AG09319 (cell line): Measurements from ENCODE around the gene C9orf78.

ENCODE experiments used
- DNase-seq: peaks from one replicate; pipeline ENCODE4 v3.0.0-alpha.2; 2010; ENCODE audit warnings: low read depth; ENCODE audit errors: extremely low read depth
- TF ChIP-seq, protein P1 (sequence below): IDR thresholded peaks from 2 replicates; pipeline ENCODE4 v1.5.1; 2011; ENCODE audit warnings: low read depth, mild to moderate bottlenecking, inconsistent platforms, low read length, moderate library complexity

C9orf78 gene

DNA sequence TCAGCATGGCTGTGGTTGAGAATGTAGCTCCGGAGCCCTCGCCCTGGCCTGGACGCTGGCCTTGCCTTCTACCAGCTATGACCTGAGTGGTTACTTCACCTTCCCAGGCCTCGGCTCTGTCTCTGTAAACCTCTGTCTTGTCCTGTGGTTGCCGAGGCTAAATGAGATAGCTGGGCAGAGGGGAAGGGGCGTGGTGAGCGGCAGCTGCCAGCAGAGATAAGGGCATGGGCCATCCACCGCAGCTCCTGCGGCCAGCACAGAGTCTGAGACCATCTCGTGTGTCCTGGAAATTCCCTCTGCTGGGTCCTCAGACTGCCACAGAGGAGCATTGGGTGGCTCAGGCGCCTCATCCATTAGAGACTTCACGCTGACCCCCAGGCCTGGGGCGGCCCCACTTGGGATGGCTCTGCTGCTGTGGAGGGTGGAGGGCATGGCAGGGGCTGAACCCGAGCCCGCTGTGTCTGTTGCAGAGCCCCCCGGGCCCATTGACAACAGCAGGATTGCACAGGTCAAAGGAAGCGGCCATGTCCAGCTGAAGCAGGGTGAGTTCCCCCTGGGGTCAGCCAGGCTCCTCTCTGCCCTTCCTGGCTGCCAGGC lies 44.1 kb upstream of the C9orf78 start:
- TF ChIP-seq, protein P1, sequence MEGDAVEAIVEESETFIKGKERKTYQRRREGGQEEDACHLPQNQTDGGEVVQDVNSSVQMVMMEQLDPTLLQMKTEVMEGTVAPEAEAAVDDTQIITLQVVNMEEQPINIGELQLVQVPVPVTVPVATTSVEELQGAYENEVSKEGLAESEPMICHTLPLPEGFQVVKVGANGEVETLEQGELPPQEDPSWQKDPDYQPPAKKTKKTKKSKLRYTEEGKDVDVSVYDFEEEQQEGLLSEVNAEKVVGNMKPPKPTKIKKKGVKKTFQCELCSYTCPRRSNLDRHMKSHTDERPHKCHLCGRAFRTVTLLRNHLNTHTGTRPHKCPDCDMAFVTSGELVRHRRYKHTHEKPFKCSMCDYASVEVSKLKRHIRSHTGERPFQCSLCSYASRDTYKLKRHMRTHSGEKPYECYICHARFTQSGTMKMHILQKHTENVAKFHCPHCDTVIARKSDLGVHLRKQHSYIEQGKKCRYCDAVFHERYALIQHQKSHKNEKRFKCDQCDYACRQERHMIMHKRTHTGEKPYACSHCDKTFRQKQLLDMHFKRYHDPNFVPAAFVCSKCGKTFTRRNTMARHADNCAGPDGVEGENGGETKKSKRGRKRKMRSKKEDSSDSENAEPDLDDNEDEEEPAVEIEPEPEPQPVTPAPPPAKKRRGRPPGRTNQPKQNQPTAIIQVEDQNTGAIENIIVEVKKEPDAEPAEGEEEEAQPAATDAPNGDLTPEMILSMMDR = no peak
- DNase-seq = no peak

DNA sequence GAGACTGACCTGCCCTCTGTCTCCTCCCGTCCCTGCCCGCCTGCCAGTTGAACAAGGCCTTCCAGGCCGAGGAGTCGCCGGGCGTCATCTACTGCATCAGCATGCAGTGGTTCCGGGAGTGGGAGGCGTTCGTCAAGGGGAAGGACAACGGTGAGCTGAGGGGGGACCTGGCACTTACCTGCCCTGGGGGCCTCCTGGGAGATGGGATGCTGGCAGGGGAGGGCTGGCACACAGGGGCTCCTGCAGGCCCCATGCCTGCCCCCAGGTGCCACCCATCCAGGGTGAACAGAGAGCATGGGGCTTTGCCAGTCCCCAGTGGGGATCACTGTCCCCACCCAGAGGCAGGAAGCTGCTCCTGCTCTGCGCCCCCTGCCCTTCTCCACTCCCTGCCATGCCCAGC lies 43.2 kb upstream of the C9orf78 start:
- no peak for DNase-seq
- TF ChIP-seq, protein P1 = no peak

DNA sequence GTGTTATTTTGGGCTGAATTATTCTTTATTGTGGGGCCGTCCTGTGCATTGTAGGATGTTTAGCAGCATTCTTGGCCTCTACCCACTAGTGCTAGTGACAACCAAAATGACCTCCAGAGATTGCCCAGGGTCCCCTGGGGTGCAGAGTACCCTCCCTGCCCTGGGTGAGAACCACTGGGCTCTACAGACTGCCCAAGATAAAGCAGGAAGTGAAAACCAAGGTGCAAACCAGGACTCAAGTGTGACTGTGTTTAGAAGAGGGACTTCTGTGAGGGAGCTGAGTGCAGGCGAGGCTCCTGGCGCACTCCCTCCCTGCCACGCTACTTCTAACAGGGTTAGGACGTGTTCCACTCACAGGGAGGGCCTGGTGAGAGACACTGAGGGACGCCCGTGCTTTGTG lies 41.7 kb upstream of the C9orf78 start:
- no peak for DNase-seq
- TF ChIP-seq, protein P1 = no peak

DNA sequence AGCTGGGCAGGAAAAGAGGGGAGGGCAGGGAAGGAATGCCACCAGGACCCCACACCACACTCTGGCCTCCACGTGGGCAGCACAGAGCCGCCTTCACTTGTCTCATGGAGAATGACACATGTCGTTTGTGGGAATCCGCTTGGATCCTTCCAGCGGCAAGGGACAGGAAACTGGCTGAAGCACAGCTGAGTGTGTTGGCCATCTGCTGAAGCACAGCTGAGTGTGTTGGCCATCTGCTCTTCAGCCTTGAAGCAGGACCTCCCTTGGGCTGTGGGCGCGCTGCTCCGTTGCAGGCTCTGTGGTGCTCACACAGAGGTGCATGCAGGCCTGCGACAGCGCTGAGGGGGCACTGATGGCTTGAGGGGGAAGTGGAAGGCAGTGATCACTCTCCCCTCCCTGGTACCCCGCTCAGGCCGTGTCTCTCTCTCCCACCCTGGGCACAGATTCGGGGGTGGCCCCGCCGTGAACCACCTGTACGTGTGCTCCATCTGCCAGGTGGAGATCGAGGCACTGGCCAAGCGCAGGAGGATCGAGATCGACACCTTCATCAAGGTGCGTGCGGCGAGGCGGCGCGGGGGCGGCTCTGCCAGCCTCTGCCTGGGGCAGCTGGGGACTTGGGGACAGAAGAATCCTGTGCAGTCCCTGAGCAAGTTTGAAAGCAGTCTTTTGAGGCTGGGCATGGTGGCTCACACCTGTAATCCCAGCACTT lies 40.8 kb upstream of the C9orf78 start:
- TF ChIP-seq, protein P1 = no peak

DNA sequence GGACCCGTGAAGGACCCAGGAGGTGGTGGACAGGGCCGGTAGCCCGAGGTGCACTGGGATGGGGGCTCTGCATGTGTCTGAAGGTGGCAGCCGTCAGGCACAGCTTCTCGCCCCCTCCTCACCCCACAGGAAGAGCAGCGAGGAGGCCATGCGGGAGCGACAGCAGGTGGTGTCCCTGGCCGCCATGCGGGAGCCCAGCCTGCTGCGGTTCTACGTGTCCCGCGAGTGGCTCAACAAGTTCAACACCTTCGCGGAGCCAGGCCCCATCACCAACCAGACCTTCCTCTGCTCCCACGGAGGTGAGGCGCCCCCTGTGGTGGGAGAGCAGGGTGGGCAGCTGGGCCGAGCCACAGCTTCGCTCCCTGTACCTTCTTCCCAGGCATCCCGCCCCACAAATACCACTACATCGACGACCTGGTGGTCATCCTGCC lies 40.1 kb upstream of the C9orf78 start:
- no peak for DNase-seq
- TF ChIP-seq, protein P1 = no peak; the same call in none of the 2 replicates

More for the DNA sequence above, 40.8 kb upstream of the C9orf78 start:
- no peak for DNase-seq

DNA sequence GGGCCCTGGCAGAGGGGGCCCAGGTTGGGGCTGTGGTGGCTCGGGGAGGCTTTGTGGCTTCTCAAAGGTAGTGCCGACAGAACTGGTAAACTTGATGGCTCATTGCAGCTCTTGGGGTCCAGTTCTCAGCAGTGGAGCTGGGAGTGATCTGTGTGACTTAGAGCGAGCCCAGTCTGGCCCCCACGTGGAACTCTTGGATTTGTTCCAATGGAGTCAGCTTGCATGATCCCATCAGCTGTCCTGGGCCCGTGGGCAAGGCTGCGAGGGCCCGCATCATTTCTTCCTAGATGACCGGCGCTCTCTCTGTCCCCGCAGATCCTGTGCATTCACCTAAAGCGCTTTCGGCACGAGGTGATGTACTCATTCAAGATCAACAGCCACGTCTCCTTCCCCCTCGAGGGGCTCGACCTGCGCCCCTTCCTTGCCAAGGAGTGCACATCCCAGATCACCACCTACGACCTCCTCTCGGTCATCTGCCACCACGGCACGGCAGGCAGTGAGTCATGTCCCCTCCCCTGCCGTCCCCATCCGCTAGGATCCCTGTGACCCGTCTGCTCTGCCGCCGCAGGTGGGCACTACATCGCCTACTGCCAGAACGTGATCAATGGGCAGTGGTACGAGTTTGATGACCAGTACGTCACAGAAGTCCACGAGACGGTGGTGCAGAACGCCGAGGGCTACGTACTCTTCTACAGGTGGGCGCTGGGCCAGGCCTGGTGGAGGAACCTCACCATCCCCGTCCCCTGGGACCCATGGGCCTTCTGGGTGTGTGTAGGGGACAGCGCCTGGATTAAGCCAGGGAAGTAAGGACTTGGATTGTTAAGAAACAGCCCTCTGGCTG lies 39.4 kb upstream of the C9orf78 start:
- TF ChIP-seq, protein P1 = no peak
- no peak for DNase-seq
